HL-60 (cell line): ENCODE measurements around the gene SORL1.

Experiments used
- CTCF ChIP-seq: IDR thresholded peaks from one replicate; pipeline ENCODE4 v1.5.1; 2011; ENCODE audit warnings: low read length, control low read depth, inconsistent platforms; ENCODE audit not compliant: insufficient read depth
- REST ChIP-seq: IDR thresholded peaks from 2 replicates; pipeline ENCODE4 v1.6.1; 2012; ENCODE audit warnings: low read depth; ENCODE audit not compliant: insufficient replicate concordance

GRCh38 chr11:121672630-121673487 lies 220.7 kb downstream of the SORL1 start:
- TF ChIP-seq CTCF (no peak), REST (no peak)
